HepG2 (cell line): ENCODE measurements around the gene WWP2. TPM values are rescaled to one million over a fixed set of nuclear protein-coding genes. Genes with fewer than 3 reads are reported as not detected.

Experiments used
- ETV5 ChIP-seq: IDR thresholded peaks from 2 replicates; pipeline ENCODE4 v1.6.1; 2018; ENCODE audit warnings: missing biosample characterization, missing genetic modification reagents, inconsistent platforms, borderline replicate concordance
- GABPB1 ChIP-seq: IDR thresholded peaks from 2 replicates; pipeline ENCODE4 v1.6.1; 2016; ENCODE audit warnings: mild to moderate bottlenecking, missing genetic modification reagents, moderate library complexity, missing compliant biosample characterization
- GPN1 ChIP-seq: sonication (generic); formaldehyde crosslinking; IDR thresholded peaks from 2 replicates; pipeline ENCODE4 v1.5.1; 2020; ENCODE audit warnings: missing genetic modification reagents, borderline replicate concordance
- HBP1 ChIP-seq: IDR thresholded peaks from 2 replicates; pipeline ENCODE4 v1.6.1; 2016; ENCODE audit warnings: low read depth, control low read depth
- KAT8 ChIP-seq: IDR thresholded peaks from 2 replicates; pipeline ENCODE4 v1.6.1; 2016; ENCODE audit warnings: missing genetic modification reagents, missing compliant biosample characterization
- KDM6A ChIP-seq: IDR thresholded peaks from 2 replicates; pipeline ENCODE4 v1.6.1; 2016; ENCODE audit warnings: low read depth
- MYNN ChIP-seq: sonication (generic); formaldehyde crosslinking; IDR thresholded peaks from 2 replicates; pipeline ENCODE4 v1.4.0; 2020; ENCODE audit warnings: mild to moderate bottlenecking, low read depth, missing genetic modification reagents
- PAX8 ChIP-seq: sonication (generic); formaldehyde crosslinking; IDR thresholded peaks from 2 replicates; pipeline ENCODE4 v1.8.0; 2022; ENCODE audit warnings: mild to moderate bottlenecking, missing genetic modification reagents, borderline replicate concordance
- PITX1 ChIP-seq: sonication (generic); formaldehyde crosslinking; IDR thresholded peaks from 2 replicates; pipeline ENCODE4 v1.5.1; 2020; ENCODE audit warnings: mild to moderate bottlenecking, missing genetic modification reagents
- SCMH1 ChIP-seq: sonication (generic); formaldehyde crosslinking; IDR thresholded peaks from 2 replicates; pipeline ENCODE4 v1.9.0; 2021; ENCODE audit warnings: missing genetic modification reagents, mild to moderate bottlenecking, borderline replicate concordance
- SNAPC2 ChIP-seq: sonication (generic); formaldehyde crosslinking; IDR thresholded peaks from 2 replicates; pipeline ENCODE4 v1.8.1; 2022; ENCODE audit warnings: mild to moderate bottlenecking, missing genetic modification reagents
- SRF ChIP-seq: IDR thresholded peaks from 2 replicates; pipeline ENCODE4 v1.6.1; 2011; ENCODE audit warnings: mild to moderate bottlenecking, low read depth, low read length, moderate library complexity
- SRSF4 ChIP-seq: fragments of 200-400 bp; formaldehyde crosslinking; IDR thresholded peaks from one replicate; pipeline ENCODE4 v1.6.1; 2018; ENCODE audit warnings: mild to moderate bottlenecking, low read depth, low read length, moderate library complexity; ENCODE audit not compliant: poor library complexity, severe bottlenecking
- THAP8 ChIP-seq: sonication (generic); formaldehyde crosslinking; IDR thresholded peaks from 2 replicates; pipeline ENCODE4 v1.5.1; 2020; ENCODE audit warnings: missing genetic modification reagents, mild to moderate bottlenecking, borderline replicate concordance
- WIZ ChIP-seq: sonication (generic); formaldehyde crosslinking; IDR thresholded peaks from 2 replicates; pipeline ENCODE4 v1.5.1; 2020; ENCODE audit warnings: mild to moderate bottlenecking, missing genetic modification reagents
- ZNF17 ChIP-seq: sonication (generic); formaldehyde crosslinking; IDR thresholded peaks from 2 replicates; pipeline ENCODE4 v1.5.0; 2020; ENCODE audit warnings: mild to moderate bottlenecking, missing genetic modification reagents
- ZNF274 ChIP-seq: sonication (generic); formaldehyde crosslinking; IDR thresholded peaks from 2 replicates; pipeline ENCODE4 v1.5.1; 2020; ENCODE audit warnings: mild to moderate bottlenecking, missing genetic modification reagents
- ZNF607 ChIP-seq: sonication (generic); formaldehyde crosslinking; IDR thresholded peaks from 2 replicates; pipeline ENCODE4 v1.5.1; 2020; ENCODE audit warnings: missing genetic modification reagents, mild to moderate bottlenecking, borderline replicate concordance
- ZNF687 ChIP-seq: sonication (generic); formaldehyde crosslinking; IDR thresholded peaks from 2 replicates; pipeline ENCODE4 v1.5.1; 2020; ENCODE audit warnings: mild to moderate bottlenecking, missing genetic modification reagents, moderate library complexity
- ZNF747 ChIP-seq: sonication (generic); formaldehyde crosslinking; IDR thresholded peaks from 2 replicates; pipeline ENCODE4 v1.8.1; 2023; ENCODE audit warnings: missing genetic modification reagents, mild to moderate bottlenecking, borderline replicate concordance
- polyA plus RNA-seq, 8 experiments: library from polyadenylated mRNA; depleted of rRNA in 3 of 8; stranded (reverse) in 7 of 8; unstranded in 1 of 8; fragments of >200 nt; fragmentation: Illumina TruSeq in 4 of 8; extraction: Trizol in 4 of 8; gene quantifications; 2 replicates each; pipeline versions ENCODE4 v1.2.1 to v1.2.3, GENCODE V29; 2011 to 2016; ENCODE audit warnings: low read depth in 4 of 8, missing spikeins in 1 of 8, mixed read lengths in 1 of 8; ENCODE audit not compliant: insufficient read depth in 1 of 8
- total RNA-seq, 5 experiments: library from RNA; depleted of rRNA; stranded (reverse); fragments of >200 nt; fragmentation: Illumina TruSeq; extraction: Trizol; gene quantifications; 2 replicates each; pipeline ENCODE4 v1.2.3, GENCODE V29; 2016; ENCODE audit warnings: low read depth in 1 of 5
- TF ChIP-seq, protein P1 (sequence below): IDR thresholded peaks from 2 replicates; pipeline ENCODE4 v1.6.1; 2016
- TF ChIP-seq, protein P2 (sequence below): sonication (generic); formaldehyde crosslinking; IDR thresholded peaks from 2 replicates; pipeline ENCODE4 v1.8.0; 2022; ENCODE audit warnings: low read depth, missing genetic modification reagents

Gene WWP2
- total and polyA plus RNA-seq, 2 of the 13 experiments (the other 11 are each of a cell fraction or from before 2014, with no cell fraction given) = 11.4 to 28.2 TPM

DNA sequence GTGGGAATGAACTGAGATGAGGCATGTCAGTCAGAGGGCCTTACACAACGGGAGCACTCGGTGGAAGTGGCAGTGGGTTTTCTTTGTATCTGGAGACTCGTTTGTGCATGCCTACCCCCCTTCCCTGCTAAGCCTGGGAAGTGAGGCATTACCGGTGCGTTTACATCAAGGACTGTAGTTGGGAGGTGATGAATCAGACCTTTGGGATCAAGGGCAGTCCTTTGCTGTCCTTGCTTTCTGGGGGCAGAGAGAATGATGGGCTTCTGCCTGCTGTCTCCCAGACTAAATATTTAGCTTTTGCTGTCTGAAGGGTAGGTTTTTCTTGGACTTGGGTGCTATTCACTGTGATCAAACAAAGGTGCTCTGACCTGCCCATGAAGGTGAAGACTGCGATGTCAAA is 83.0 kb downstream of the WWP2 start (continued):
- TF ChIP-seq HBP1 (CRISPR knock-in tag) = no peak
- TF ChIP-seq ZNF274 (CRISPR knock-in tag) = no peak
- TF ChIP-seq GABPB1 (CRISPR knock-in tag) = no peak
- no peak for TF ChIP-seq SNAPC2 (CRISPR knock-in tag)
- TF ChIP-seq, protein P1, sequence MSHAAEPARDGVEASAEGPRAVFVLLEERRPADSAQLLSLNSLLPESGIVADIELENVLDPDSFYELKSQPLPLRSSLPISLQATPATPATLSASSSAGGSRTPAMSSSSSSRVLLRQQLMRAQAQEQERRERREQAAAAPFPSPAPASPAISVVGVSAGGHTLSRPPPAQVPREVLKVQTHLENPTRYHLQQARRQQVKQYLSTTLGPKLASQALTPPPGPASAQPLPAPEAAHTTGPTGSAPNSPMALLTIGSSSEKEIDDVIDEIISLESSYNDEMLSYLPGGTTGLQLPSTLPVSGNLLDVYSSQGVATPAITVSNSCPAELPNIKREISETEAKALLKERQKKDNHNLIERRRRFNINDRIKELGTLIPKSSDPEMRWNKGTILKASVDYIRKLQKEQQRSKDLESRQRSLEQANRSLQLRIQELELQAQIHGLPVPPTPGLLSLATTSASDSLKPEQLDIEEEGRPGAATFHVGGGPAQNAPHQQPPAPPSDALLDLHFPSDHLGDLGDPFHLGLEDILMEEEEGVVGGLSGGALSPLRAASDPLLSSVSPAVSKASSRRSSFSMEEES = peak; percentile 36; the same call in 1 of the 2 replicates
- TF ChIP-seq KDM6A (CRISPR knock-in tag) = no peak
- TF ChIP-seq PITX1 (CRISPR knock-in tag) = no peak; the same call in none of the 2 replicates
- TF ChIP-seq SCMH1 (CRISPR knock-in tag) = no peak
- TF ChIP-seq MYNN = no peak
- TF ChIP-seq ETV5 (CRISPR knock-in tag) = peak; percentile 74; the same call in 1 of the 2 replicates
- no peak for TF ChIP-seq THAP8 (CRISPR knock-in tag)
- 0 out of 2 replicates have a peak, but pooled peaks have one; percentile 35 for TF ChIP-seq KAT8 (CRISPR knock-in tag)
- no peak for TF ChIP-seq ZNF747 (CRISPR knock-in tag)
- TF ChIP-seq ZNF687 = peak; percentile 29; the same call in 1 of the 2 replicates
- TF ChIP-seq WIZ (CRISPR knock-in tag) = no peak
- TF ChIP-seq, protein P2, sequence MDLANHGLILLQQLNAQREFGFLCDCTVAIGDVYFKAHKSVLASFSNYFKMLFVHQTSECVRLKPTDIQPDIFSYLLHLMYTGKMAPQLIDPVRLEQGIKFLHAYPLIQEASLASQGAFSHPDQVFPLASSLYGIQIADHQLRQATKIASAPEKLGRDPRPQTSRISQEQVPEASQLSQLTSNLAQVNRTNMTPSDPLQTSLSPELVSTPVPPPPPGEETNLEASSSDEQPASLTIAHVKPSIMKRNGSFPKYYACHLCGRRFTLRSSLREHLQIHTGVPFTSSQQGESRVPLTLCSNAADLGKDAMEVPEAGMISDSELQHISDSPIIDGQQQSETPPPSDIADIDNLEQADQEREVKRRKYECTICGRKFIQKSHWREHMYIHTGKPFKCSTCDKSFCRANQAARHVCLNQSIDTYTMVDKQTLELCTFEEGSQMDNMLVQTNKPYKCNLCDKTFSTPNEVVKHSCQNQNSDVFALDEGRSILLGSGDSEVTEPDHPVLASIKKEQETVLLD (CRISPR knock-in tag) = no peak
- no peak for TF ChIP-seq ZNF17 (CRISPR knock-in tag)
- TF ChIP-seq SRF = no peak
- no peak for TF ChIP-seq PAX8 (CRISPR knock-in tag)
- TF ChIP-seq SRSF4 = no peak
- TF ChIP-seq ZNF607 (CRISPR knock-in tag) = 0 out of 2 replicates have a peak, but pooled peaks have one; percentile 57
- no peak for TF ChIP-seq GPN1 (CRISPR knock-in tag)
